AG04449 (cell line): ENCODE data around the gene PHLDA3.

Source experiments
- CTCF ChIA-PET: fragments of 350-600 bp; formaldehyde crosslinking; extraction: SDS; loops from one replicate; lab custom pipeline; 2021; ENCODE audit warnings: antibody characterized with exemption; lab: Yijun Ruan, JAX
- POLR2A ChIA-PET: fragments of 400-600, 350-600 bp; formaldehyde crosslinking; extraction: SDS; loops from one replicate; lab custom pipeline; 2020; ENCODE audit warnings: antibody characterized with exemption, inconsistent platforms; lab: Yijun Ruan, JAX
- DNase-seq: peaks from one replicate; pipeline ENCODE4 v3.0.0-alpha.2; 2010; ENCODE audit warnings: low read depth, low spot score
- H3K4me3 ChIP-seq: 2 replicates; pipeline ENCODE4 v1.5.1; 2011; ENCODE audit warnings: low read depth, mild to moderate bottlenecking, control low read depth, low read length
- TF ChIP-seq, protein P1 (sequence below): IDR thresholded peaks from one replicate; pipeline ENCODE4 v1.5.1; 2011; ENCODE audit warnings: mild to moderate bottlenecking, moderate library complexity, low read length, control low read depth, inconsistent platforms; ENCODE audit not compliant: insufficient read depth; ENCODE audit errors: missing control alignments

The PHLDA3 gene

DNA sequence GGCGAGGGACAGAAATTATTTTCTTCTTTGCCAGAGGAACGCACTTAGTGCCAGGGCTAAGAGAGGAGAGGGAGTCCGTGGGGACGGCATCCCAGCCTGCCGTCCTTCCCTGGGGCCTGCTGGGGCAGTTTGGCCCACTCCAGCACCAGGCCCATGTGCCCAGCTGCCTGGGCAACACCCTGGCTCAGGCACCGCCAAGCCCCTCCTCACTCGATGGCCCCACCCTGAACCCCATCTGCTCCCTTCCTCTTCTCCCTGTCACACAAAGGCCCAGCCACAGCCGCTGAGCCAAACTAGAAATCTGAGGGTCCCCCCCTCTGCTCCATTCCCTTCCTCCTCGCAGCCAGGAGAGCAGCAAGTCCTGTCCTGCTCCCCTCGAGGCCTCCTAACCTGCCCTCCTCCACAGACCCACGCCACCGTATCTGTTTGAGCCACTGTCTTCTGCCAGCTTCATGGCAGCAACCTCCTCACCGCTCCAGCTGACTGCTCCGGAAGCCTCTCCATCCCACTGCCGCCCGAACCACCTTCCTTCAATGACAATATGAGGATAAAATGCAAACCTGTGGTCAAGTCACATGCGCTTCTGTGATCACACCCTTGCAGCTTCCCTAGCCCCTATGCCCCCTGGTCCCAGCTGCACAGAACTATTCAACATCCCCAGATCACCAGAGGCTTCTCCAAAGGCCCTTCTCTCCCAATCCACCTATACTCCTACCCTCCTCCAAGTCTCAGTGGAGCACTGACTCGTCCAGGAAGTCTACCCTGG, 39.1 kb downstream of the PHLDA3 start:
- TF ChIP-seq, protein P1, sequence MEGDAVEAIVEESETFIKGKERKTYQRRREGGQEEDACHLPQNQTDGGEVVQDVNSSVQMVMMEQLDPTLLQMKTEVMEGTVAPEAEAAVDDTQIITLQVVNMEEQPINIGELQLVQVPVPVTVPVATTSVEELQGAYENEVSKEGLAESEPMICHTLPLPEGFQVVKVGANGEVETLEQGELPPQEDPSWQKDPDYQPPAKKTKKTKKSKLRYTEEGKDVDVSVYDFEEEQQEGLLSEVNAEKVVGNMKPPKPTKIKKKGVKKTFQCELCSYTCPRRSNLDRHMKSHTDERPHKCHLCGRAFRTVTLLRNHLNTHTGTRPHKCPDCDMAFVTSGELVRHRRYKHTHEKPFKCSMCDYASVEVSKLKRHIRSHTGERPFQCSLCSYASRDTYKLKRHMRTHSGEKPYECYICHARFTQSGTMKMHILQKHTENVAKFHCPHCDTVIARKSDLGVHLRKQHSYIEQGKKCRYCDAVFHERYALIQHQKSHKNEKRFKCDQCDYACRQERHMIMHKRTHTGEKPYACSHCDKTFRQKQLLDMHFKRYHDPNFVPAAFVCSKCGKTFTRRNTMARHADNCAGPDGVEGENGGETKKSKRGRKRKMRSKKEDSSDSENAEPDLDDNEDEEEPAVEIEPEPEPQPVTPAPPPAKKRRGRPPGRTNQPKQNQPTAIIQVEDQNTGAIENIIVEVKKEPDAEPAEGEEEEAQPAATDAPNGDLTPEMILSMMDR, result no peak
- ChIA-PET CTCF (interaction anchor here (1.3 kb wide), 1 partner anchor 18 kb away, joined by 3 read pairs; no protein-coding TSS in a partner anchor), POLR2A (no interaction called here)
- no peak for DNase-seq
- no peak overlapping the region for H3K4me3 ChIP-seq

DNA sequence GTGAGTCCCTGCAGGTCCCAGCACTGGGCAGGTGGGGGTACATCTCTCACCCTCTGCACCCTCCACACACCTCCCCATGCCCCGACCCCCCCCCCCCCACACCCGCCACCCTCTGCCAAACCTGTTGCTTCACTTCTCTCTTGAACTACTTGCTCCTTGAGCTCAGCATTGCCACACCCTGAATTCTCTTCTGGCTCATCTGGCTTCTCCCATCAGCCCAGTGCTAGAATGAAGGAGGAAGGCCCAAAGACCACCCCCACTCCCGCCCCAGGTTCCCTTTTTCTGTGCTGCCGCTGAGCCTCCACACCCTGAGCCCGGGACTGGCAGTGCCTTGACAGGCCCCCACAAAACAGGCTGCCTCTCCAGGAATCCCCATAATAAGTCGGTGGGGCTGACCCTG, 41.0 kb downstream of the PHLDA3 start:
- no peak for DNase-seq
- TF ChIP-seq, protein P1, result no peak
- no peak overlapping the region for H3K4me3 ChIP-seq
- ChIA-PET CTCF (interaction anchor here (4.5 kb wide), 1 partner anchor 8 kb away, joined by 32 read pairs; no protein-coding TSS in a partner anchor), POLR2A (no interaction called here)

DNA sequence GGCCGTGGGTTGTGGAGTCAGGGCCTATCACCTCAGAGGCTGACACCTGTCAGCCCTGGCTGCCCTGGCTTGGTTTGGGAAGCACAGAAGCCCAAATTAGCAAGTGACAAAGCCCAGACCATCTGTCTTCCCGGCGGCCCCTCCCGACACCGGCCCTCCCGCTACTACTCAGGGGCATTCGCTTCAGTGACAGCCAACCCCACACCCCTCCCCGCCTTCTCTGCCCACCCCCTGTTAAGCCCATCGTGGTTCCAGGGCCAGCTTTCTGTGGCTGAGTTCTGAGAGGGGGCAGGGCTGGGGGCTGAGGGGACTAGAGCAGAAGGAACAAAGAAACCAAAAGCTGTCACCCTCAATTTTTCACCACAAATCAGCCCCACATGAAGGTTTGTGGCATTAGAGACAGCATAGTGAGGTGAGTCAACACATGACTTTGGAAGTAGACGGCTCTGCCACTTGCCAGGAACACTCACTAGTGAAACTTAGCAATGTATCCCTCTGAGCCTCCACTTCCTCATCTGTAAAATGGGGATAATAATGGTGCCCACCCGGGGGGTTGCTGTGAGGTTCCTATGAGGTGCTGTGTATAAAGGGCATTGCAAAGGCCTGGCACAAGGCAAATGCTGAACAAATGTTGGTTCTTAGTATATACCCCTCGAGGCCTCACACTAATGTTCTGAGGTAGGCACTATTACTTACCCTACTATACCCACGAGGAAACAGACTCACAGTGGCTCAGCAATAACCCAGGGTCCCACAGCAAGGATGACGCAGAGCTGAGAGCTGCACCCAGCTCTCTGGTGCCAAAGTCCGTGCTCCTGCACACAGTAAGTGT, 42.3 kb downstream of the PHLDA3 start:
- TF ChIP-seq, protein P1, result no peak
- POLR2A ChIA-PET, result no interaction called here
- no peak for DNase-seq
- H3K4me3 ChIP-seq, result no peak overlapping the region
- CTCF ChIA-PET, result interaction anchor here (1.1 to 4.5 kb wide), 5 partner anchors 9 to 86 kb away, joined by 3 to 32 read pairs (median 4); no protein-coding TSS in a partner anchor

DNA sequence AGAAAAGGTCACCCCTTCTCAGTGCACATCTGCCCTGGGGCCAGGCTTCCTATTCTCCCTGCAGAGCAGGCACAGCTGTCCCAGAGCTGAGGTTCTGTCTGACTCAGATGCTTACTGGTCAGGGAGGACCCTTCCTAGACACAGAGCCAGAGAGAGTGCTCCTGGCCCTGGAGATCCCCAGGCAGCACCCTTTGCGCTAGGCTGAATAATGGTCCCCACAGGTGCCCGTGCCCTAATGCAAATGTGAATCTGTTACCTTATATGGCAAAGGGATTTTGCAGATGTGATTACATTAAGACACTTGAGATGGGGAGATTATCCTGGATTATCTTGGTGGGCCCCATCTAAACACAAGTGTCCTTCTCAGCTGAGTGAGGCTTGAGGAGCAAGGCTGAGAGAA, 44.8 kb downstream of the PHLDA3 start:
- CTCF ChIA-PET, result interaction anchor here (1.6 to 4.5 kb wide), 3 partner anchors 9 to 12 kb away, joined by 3 to 32 read pairs (median 5); no protein-coding TSS in a partner anchor
- H3K4me3 ChIP-seq, result no peak overlapping the region
- DNase-seq, result no peak
- POLR2A ChIA-PET, result no interaction called here
- TF ChIP-seq, protein P1, result no peak

DNA sequence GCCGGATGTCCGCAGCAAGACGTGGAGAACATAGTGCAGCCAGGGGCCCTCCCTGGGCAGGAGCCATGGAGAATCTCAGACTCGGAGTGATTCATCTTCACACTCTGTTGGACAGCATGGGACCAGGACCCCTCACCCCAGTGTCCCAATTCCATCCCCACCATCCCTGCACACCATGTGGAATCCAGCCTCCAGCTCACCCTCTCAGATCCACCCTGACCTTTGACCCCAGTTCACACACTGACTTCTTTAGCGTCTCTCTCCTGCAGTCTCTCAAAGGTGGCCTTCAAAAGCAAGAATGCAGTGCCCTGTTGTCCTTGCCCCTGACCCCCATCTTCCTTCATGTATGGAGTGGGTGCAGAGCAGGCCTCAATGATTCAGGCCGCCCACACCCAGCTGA, 45.3 kb downstream of the PHLDA3 start:
- H3K4me3 ChIP-seq, result no peak overlapping the region
- TF ChIP-seq, protein P1, result no peak
- ChIA-PET CTCF (interaction anchor here (1.1 to 1.6 kb wide), 3 partner anchors 9 to 89 kb away, joined by 3 to 5 read pairs (median 3); no protein-coding TSS in a partner anchor), POLR2A (no interaction called here)
- DNase-seq, result no peak

DNA sequence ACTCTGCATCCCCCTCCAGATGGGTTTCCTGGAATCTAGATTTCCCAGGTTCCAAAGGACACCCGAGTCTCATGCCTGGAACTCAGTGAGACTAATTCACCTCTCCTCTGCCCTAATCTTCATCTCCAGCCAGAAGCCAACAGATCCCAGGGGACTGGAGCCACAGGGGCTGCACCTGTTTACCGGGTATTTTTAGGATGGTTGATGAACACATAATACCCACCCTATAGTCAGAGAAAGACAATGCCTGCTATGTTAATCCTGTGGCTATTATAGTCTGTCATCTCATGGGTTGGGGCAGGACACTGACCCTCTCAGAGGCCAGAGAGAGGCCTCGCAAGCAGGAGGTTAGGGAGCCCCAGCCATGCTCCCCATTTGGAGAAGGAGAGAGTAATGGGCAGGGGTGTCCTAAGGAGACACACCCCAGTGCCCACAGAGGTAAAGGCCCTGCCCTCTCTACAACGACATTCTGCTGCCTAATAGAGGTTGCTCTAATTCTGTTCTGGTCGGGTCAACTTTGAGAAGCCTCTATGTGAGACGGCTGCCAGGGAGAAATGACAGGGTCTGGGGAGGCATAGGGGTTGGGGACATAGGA, 46.5 kb downstream of the PHLDA3 start:
- TF ChIP-seq, protein P1, result no peak
- no peak for DNase-seq
- ChIA-PET CTCF (interaction anchor here (1.1 to 1.9 kb wide), 5 partner anchors 11 to 91 kb away, joined by 3 to 13 read pairs (median 4); no protein-coding TSS in a partner anchor), POLR2A (no interaction called here)
- H3K4me3 ChIP-seq, result no peak overlapping the region
